GM21619 (cell line): Measurements from ENCODE around the gene ATG9B.
A peak's percentile ranks its signal among the peaks of the same experiment; 100 is the strongest.

Experiments used
- ATAC-seq: cut with Tn5 transposase; IDR thresholded peaks from one replicate; pipeline ENCODE4 v1.9.1; 2021; ENCODE audit not compliant: unreplicated experiment

The ATG9B gene

GRCh38 chr7:151024435-151025056 is at the start of gene ATG9B:
Gene ATG9B (minus strand): TSS chr7:151024494. CDS start chr7:151024423, 71 bp downstream.
- no peak for ATAC-seq

GRCh38 chr7:151073990-151074389 is 49.7 kb upstream of the ATG9B start:
- no peak for ATAC-seq

- ATAC-seq, result no peak
Observed at GRCh38 chr7:151071032-151071866, 47.0 kb upstream of the ATG9B start.

- ATAC-seq, result no peak
Observed at GRCh38 chr7:151070574-151070960, 46.3 kb upstream of the ATG9B start.

- no peak for ATAC-seq
Observed at GRCh38 chr7:151069841-151070573, 45.7 kb upstream of the ATG9B start.

- ATAC-seq, result no peak
Observed at GRCh38 chr7:151068069-151068773, 43.9 kb upstream of the ATG9B start.

GRCh38 chr7:151066273-151066974 is 42.1 kb upstream of the ATG9B start:
- no peak for ATAC-seq

GRCh38 chr7:151065516-151065915 is 41.2 kb upstream of the ATG9B start:
- ATAC-seq, result no peak

GRCh38 chr7:151064993-151065392 is 40.7 kb upstream of the ATG9B start:
- no peak for ATAC-seq

- no peak for ATAC-seq
Observed at GRCh38 chr7:151064454-151064853, 40.2 kb upstream of the ATG9B start.

- ATAC-seq, result no peak
Observed at GRCh38 chr7:151063212-151063561, 38.9 kb upstream of the ATG9B start.

- ATAC-seq, result no peak
Observed at GRCh38 chr7:151062399-151063211, 38.3 kb upstream of the ATG9B start.

GRCh38 chr7:151062111-151062398 is 37.8 kb upstream of the ATG9B start:
- no peak for ATAC-seq

GRCh38 chr7:151061213-151062110 is 37.2 kb upstream of the ATG9B start:
- ATAC-seq, result no peak

GRCh38 chr7:151060416-151061212 is 36.3 kb upstream of the ATG9B start:
- ATAC-seq, result no peak

- no peak for ATAC-seq
Observed at GRCh38 chr7:151060113-151060415, 35.8 kb upstream of the ATG9B start.

GRCh38 chr7:151059367-151060112 is 35.2 kb upstream of the ATG9B start, which contains the start of gene SLC4A2:
Gene SLC4A2 (plus strand): TSS chr7:151059589. CDS start chr7:151061988, 2,399 bp downstream.
- peak; percentile 30 for ATAC-seq
